H1 (cell line): Measurements from ENCODE around the gene ATG4C. TPM values are rescaled to one million over a fixed set of nuclear protein-coding genes. Genes with fewer than 3 reads are reported as not detected.

Experiments used
- CTCF ChIA-PET: fragments of 300-600 bp; sonication (Branson Sonifier 250); formaldehyde crosslinking; loops from one replicate; lab custom pipeline; 2021; ENCODE audit not compliant: partially characterized antibody; lab: Charles Lee
- POLR2A ChIA-PET: fragments of 300-600 bp; sonication (Branson Sonifier 250); formaldehyde crosslinking; loops from one replicate; lab custom pipeline; 2021; ENCODE audit warnings: inconsistent platforms; ENCODE audit not compliant: partially characterized antibody; lab: Charles Lee
- DNase-seq, 2 experiments: peaks; one replicate each; pipeline versions ENCODE4 v3.0.0 to v3.0.0-alpha.2; 2010 to 2022; ENCODE audit warnings: low spot score in 2 of 2, low read depth in 1 of 2, mixed read lengths in 1 of 2
- FAIRE-seq: peaks from 2 replicates; lab custom pipeline; 2011; peaks lifted over from hg19 to GRCh38; lab: Jason Lieb, UNC
- H2AFZ ChIP-seq: 2 replicates; pipeline ENCODE4 v1.8.1; 2012; ENCODE audit warnings: low read length, inconsistent platforms
- H2AK5ac ChIP-seq: 2 replicates; pipeline ENCODE4 v1.6.1; 2013; ENCODE audit warnings: low read depth, low read length
- H2BK120ac ChIP-seq: replicated peaks from 2 replicates; pipeline ENCODE3; 2013; ENCODE audit warnings: low read depth, low read length, inconsistent platforms
- H2BK12ac ChIP-seq: 2 replicates; pipeline ENCODE4 v1.6.1; 2013; ENCODE audit warnings: low read depth, low read length
- H2BK15ac ChIP-seq: 2 replicates; pipeline ENCODE4 v1.6.1; 2013; ENCODE audit warnings: low read length
- H2BK20ac ChIP-seq: 2 replicates; pipeline ENCODE4 v1.6.1; 2013; ENCODE audit warnings: low read length
- H2BK5ac ChIP-seq: 2 replicates; pipeline ENCODE4 v1.6.1; 2013; ENCODE audit warnings: low read depth, low read length
- H3K14ac ChIP-seq: 2 replicates; pipeline ENCODE4 v1.6.1; 2013; ENCODE audit warnings: inconsistent platforms; ENCODE audit not compliant: insufficient read length
- H3K18ac ChIP-seq: 2 replicates; pipeline ENCODE4 v1.6.1; 2013; ENCODE audit warnings: low read length; ENCODE audit errors: extremely low read depth
- H3K23ac ChIP-seq: 2 replicates; pipeline ENCODE4 v1.6.1; 2013; ENCODE audit warnings: inconsistent platforms; ENCODE audit not compliant: insufficient read length
- H3K23me2 ChIP-seq: 2 replicates; pipeline ENCODE4 v1.6.1; 2013; ENCODE audit warnings: low read depth, low read length
- H3K27ac ChIP-seq: 2 replicates; pipeline ENCODE4 v1.6.1; 2011; ENCODE audit warnings: low read depth, low read length, inconsistent platforms
- H3K27me3 ChIP-seq, 4 experiments: replicated peaks in 1 of 4; 1 replicate in 1 of 4; 2 replicates in 3 of 4; pipeline versions ENCODE4 v1.6.1 to v1.8.1; 2011 to 2013; ENCODE audit warnings: low read length in 3 of 4, mild to moderate bottlenecking in 3 of 4, inconsistent platforms in 2 of 4, mixed read lengths in 2 of 4, moderate library complexity in 1 of 4; ENCODE audit not compliant: control insufficient read depth in 3 of 4, insufficient read depth in 3 of 4; ENCODE audit errors: extremely low read depth in 1 of 4
- H3K36me3 ChIP-seq, 4 experiments: 2 replicates each; pipeline versions ENCODE4 v1.6.1 to v1.8.1; 2011 to 2013; ENCODE audit warnings: mild to moderate bottlenecking in 4 of 4, low read length in 3 of 4, moderate library complexity in 2 of 4, control low read depth in 1 of 4, inconsistent platforms in 1 of 4; ENCODE audit not compliant: insufficient read depth in 4 of 4, control insufficient read depth in 2 of 4
- H3K4ac ChIP-seq: replicated peaks from 2 replicates; pipeline ENCODE3; 2013; ENCODE audit warnings: low read length, low read depth, mixed read lengths, inconsistent platforms; ENCODE audit not compliant: insufficient read length
- H3K4me1 ChIP-seq, 4 experiments: replicated peaks in 1 of 4; 1 replicate in 1 of 4; 2 replicates in 3 of 4; pipeline versions ENCODE4 v1.6.1 to v1.8.1; 2011 to 2013; ENCODE audit warnings: low read length in 3 of 4, inconsistent platforms in 2 of 4, mixed read lengths in 1 of 4; ENCODE audit not compliant: insufficient read depth in 4 of 4, control insufficient read depth in 3 of 4
- H3K4me2 ChIP-seq, 2 experiments: 2 replicates each; pipeline versions ENCODE4 v1.6.1 to v1.8.1; 2011 to 2013; ENCODE audit warnings: low read depth in 2 of 2, low read length in 2 of 2, control low read depth in 1 of 2, inconsistent platforms in 1 of 2, mild to moderate bottlenecking in 1 of 2; ENCODE audit not compliant: insufficient read depth in 1 of 2
- H3K4me3 ChIP-seq, 4 experiments: fragments of 200-600, 300-600 bp in 1 of 4; sonication (generic), shearing (Covaris generic), sonication (Bioruptor Twin) in 1 of 4; 2 replicates each; pipeline versions ENCODE4 v1.5.1 to v1.8.1; 2011 to 2016; ENCODE audit warnings: low read length in 4 of 4, low read depth in 3 of 4, control low read depth in 2 of 4, inconsistent platforms in 2 of 4, mild to moderate bottlenecking in 2 of 4, mixed read lengths in 1 of 4, moderate library complexity in 1 of 4; ENCODE audit not compliant: insufficient read depth in 2 of 4; ENCODE audit errors: extremely low read depth in 1 of 4
- H3K56ac ChIP-seq: replicated peaks from 2 replicates; pipeline ENCODE3; 2013; ENCODE audit warnings: low read depth, mild to moderate bottlenecking, mixed read lengths, low read length, inconsistent platforms; ENCODE audit not compliant: insufficient read length
- H3K79me1 ChIP-seq: 2 replicates; pipeline ENCODE4 v1.6.1; 2013; ENCODE audit warnings: low read depth, low read length, control low read depth
- H3K79me2 ChIP-seq, 2 experiments: 2 replicates each; pipeline versions ENCODE4 v1.6.1 to v1.8.1; 2012 to 2013; ENCODE audit warnings: low read length in 2 of 2, mild to moderate bottlenecking in 2 of 2, inconsistent platforms in 1 of 2; ENCODE audit not compliant: insufficient read depth in 2 of 2, control insufficient read depth in 1 of 2
- H3K9ac ChIP-seq, 4 experiments: replicated peaks in 1 of 4; 1 replicate in 1 of 4; 2 replicates in 3 of 4; pipeline versions ENCODE4 v1.6.1 to v1.8.1; 2011 to 2013; ENCODE audit warnings: low read depth in 3 of 4, low read length in 3 of 4, control low read depth in 2 of 4, mild to moderate bottlenecking in 2 of 4, moderate library complexity in 2 of 4, inconsistent platforms in 1 of 4; ENCODE audit errors: extremely low read depth in 1 of 4
- H3K9me3 ChIP-seq, 2 experiments: 2 replicates each; pipeline versions ENCODE4 v1.6.1 to v1.8.1; 2012 to 2013; ENCODE audit warnings: mild to moderate bottlenecking in 2 of 2, moderate library complexity in 2 of 2, control low read depth in 1 of 2, inconsistent platforms in 1 of 2, low read depth in 1 of 2, low read length in 1 of 2, mixed read lengths in 1 of 2; ENCODE audit not compliant: insufficient read depth in 2 of 2
- H4K20me1 ChIP-seq, 2 experiments: replicated peaks in 1 of 2; 2 replicates each; pipeline versions ENCODE3 to v1.8.1; 2011 to 2013; ENCODE audit warnings: inconsistent platforms in 2 of 2, low read length in 2 of 2, mild to moderate bottlenecking in 1 of 2; ENCODE audit not compliant: insufficient read depth in 2 of 2, control insufficient read depth in 1 of 2
- H4K5ac ChIP-seq: 2 replicates; pipeline ENCODE4 v1.6.1; 2013; ENCODE audit warnings: low read length, low read depth, mixed read lengths, inconsistent platforms; ENCODE audit not compliant: insufficient read length
- H4K8ac ChIP-seq: 2 replicates; pipeline ENCODE4 v1.8.0; 2013; ENCODE audit warnings: mild to moderate bottlenecking, moderate library complexity, low read length, inconsistent platforms; ENCODE audit not compliant: insufficient read depth; ENCODE audit errors: extremely low read depth
- H4K91ac ChIP-seq: replicated peaks from 2 replicates; pipeline ENCODE3; 2013; ENCODE audit warnings: low read length, mixed read lengths, inconsistent platforms; ENCODE audit not compliant: insufficient read length
- ASH2L ChIP-seq: fragments of 200-600, 300-600 bp; sonication (generic); IDR thresholded peaks from one replicate; pipeline ENCODE4 v1.7.1; 2017; ENCODE audit warnings: low read length
- BACH1 ChIP-seq: IDR thresholded peaks from 2 replicates; pipeline ENCODE4 v1.6.1; 2012; ENCODE audit warnings: low read length, improper control_type of control experiment
- BRCA1 ChIP-seq: IDR thresholded peaks from 2 replicates; pipeline ENCODE4 v1.6.1; 2012; ENCODE audit warnings: low read depth, low read length, improper control_type of control experiment
- CBX8 ChIP-seq: fragments of 300-800, 300-1000 bp; sonication (generic); IDR thresholded peaks from 2 replicates; pipeline ENCODE4 v1.7.1; 2016; ENCODE audit warnings: low read depth, low read length, borderline replicate concordance
- CHD2 ChIP-seq: IDR thresholded peaks from 2 replicates; pipeline ENCODE4 v1.6.1; 2012; ENCODE audit warnings: low read length, improper control_type of control experiment
- CREB1 ChIP-seq: IDR thresholded peaks from 2 replicates; pipeline ENCODE4 v1.6.1; 2012; ENCODE audit warnings: inconsistent platforms
- E2F6 ChIP-seq: IDR thresholded peaks from 2 replicates; pipeline ENCODE4 v1.6.1; 2012; ENCODE audit warnings: inconsistent platforms
- EZH2 ChIP-seq: fragments of 200-600 bp; sonication (generic); IDR thresholded peaks from 2 replicates; pipeline ENCODE4 v1.7.1; 2012; ENCODE audit warnings: low read depth, mild to moderate bottlenecking, moderate library complexity, low read length, inconsistent platforms; ENCODE audit not compliant: severe bottlenecking
- FOSL1 ChIP-seq: IDR thresholded peaks from 2 replicates; pipeline ENCODE4 v1.6.1; 2011; ENCODE audit warnings: mild to moderate bottlenecking, low read depth, low read length, moderate library complexity; ENCODE audit not compliant: insufficient read depth
- KDM1A ChIP-seq: fragments of 200-600, 300-600 bp; sonication (generic); IDR thresholded peaks from 2 replicates; pipeline ENCODE4 v1.7.1; 2016; ENCODE audit warnings: mild to moderate bottlenecking, low read length, borderline replicate concordance
- KDM5A ChIP-seq: fragments of 200-600 bp; IDR thresholded peaks from 2 replicates; pipeline ENCODE4 v1.7.1; 2012; ENCODE audit warnings: mild to moderate bottlenecking, low read length, inconsistent platforms, mixed read lengths
- NANOG ChIP-seq: IDR thresholded peaks from 2 replicates; pipeline ENCODE4 v1.6.1; 2011; ENCODE audit warnings: low read length, low read depth, mild to moderate bottlenecking, inconsistent platforms; ENCODE audit not compliant: insufficient read depth, poor library complexity, severe bottlenecking
- RXRA ChIP-seq: IDR thresholded peaks from 2 replicates; pipeline ENCODE4 v1.6.1; 2011; ENCODE audit warnings: low read depth, mild to moderate bottlenecking, low read length, moderate library complexity; ENCODE audit not compliant: insufficient read depth
- TAF1 ChIP-seq: IDR thresholded peaks from 2 replicates; pipeline ENCODE4 v1.6.1; 2011; ENCODE audit warnings: mild to moderate bottlenecking, low read depth, low read length
- WGBS, 2 experiments: shearing (Covaris generic) in 1 of 2; methylation state at CpG; one replicate each; pipeline versions ENCODE4 v1.1.6 to v1.1.7; 2013 to 2015; ENCODE audit warnings: low lambda C conversion rate in 2 of 2, mixed read lengths in 2 of 2, inconsistent platforms in 1 of 2, low coverage in 1 of 2, missing lambda C conversion rate in 1 of 2; ENCODE audit not compliant: insufficient replicate concordance in 2 of 2, insufficient coverage in 1 of 2, insufficient read length in 1 of 2; ENCODE audit errors: extremely low coverage in 1 of 2, missing lambda C conversion rate in 1 of 2; 5-methylcytosine and 5-hydroxymethylcytosine counted together
- polyA plus RNA-seq, 7 experiments: library from polyadenylated mRNA; depleted of rRNA in 3 of 7; stranded (reverse) in 5 of 7; unstranded in 2 of 7; fragments of >200 nt in 5 of 7; fragments of 200-250 nt in 2 of 7; gene quantifications; 1 replicate in 5 of 7; 2 replicates in 1 of 7; 4 replicates in 1 of 7; pipeline versions ENCODE4 v1.2.1 to v1.2.3, GENCODE V29; 2011 to 2013; ENCODE audit warnings: missing spikeins in 2 of 7, mixed read lengths in 2 of 7
- total RNA-seq: library from RNA; stranded (reverse); fragmentation: NEBNext Ultra II Directional; extraction: Animal tissue kit (Norgen Biotek cat#: 25700); gene quantifications from 2 replicates; pipeline ENCODE4 v1.2.1, GENCODE V29; 2021

ATG4C gene
- total and polyA plus RNA-seq, 2 of the 8 experiments (the other 6 are each of a cell fraction or from before 2014, with no cell fraction given): 5.1 to 22.2 TPM

- H3K4me1 ChIP-seq: no peaks in the 10 kb centered on the region
- H3K79me2 ChIP-seq: no peaks in the 10 kb centered on the region
- no peak overlapping the region for H2BK12ac ChIP-seq
- 93% methylated on average over 3 of the region's 3 CpGs; no CpG with 5 or more reads in 1 of the 2 experiments for WGBS, 2 experiments
- H4K20me1 ChIP-seq: no peaks in the 10 kb centered on the region
- H3K56ac ChIP-seq: no peak overlapping the region
- H3K23ac ChIP-seq: no peak overlapping the region
- H4K91ac ChIP-seq: no peak overlapping the region
- H2BK15ac ChIP-seq: no peak overlapping the region
- H3K9ac ChIP-seq: no peak overlapping the region
- no peak overlapping the region for H2AFZ ChIP-seq
- H2BK120ac ChIP-seq: no peak overlapping the region
- H3K14ac ChIP-seq: no peak overlapping the region
- DNase-seq (no peak), FAIRE-seq (no peak)
- H3K27ac ChIP-seq: no peak overlapping the region
- H2AK5ac ChIP-seq: no peak overlapping the region
- H3K4me3 ChIP-seq: no peak overlapping the region
- H2BK20ac ChIP-seq: no peak overlapping the region
- H3K36me3 ChIP-seq: no peaks in the 10 kb centered on the region
- no peak overlapping the region for H3K4ac ChIP-seq
- H3K23me2 ChIP-seq: no peaks in the 10 kb centered on the region
- no peak overlapping the region for H4K5ac ChIP-seq
- CTCF ChIA-PET: interaction anchor here (0.6 to 1.7 kb wide), 8 partner anchors 9 to 327 kb away, joined by 3 to 15 read pairs (median 4); no protein-coding TSS in a partner anchor
- H3K9me3 ChIP-seq: no peaks in the 10 kb centered on the region
- H3K79me1 ChIP-seq: no peaks in the 10 kb centered on the region
- no peak overlapping the region for H3K18ac ChIP-seq
- POLR2A ChIA-PET: no interaction called here
- H2BK5ac ChIP-seq: no peak overlapping the region
- H4K8ac ChIP-seq: no peak overlapping the region
- H3K27me3 ChIP-seq: no peaks in the 10 kb centered on the region
- H3K4me2 ChIP-seq: no peak overlapping the region
- TF ChIP-seq EZH2 (no peak), BRCA1 (no peak), KDM1A (no peak), ASH2L (no peak), CHD2 (no peak), TAF1 (no peak), E2F6 (no peak), CREB1 (no peak), RXRA (no peak), FOSL1 (no peak), CBX8 (no peak), KDM5A (no peak), BACH1 (no peak), NANOG (no peak)
Observed at GRCh38 chr1:62735491-62736171, 48.3 kb upstream of the ATG4C start.
